A549 (cell line): ENCODE data around the gene SPPL2B. TPM values are rescaled to one million over a fixed set of nuclear protein-coding genes. Genes with fewer than 3 reads are reported as not detected.
A peak's percentile ranks its signal among the peaks of the same experiment; 100 is the strongest.

Experiments used
- ATAC-seq, 2 experiments: fragments of 200-7000 bp in 1 of 2; fragments of >200 bp in 1 of 2; cut with Nextera tagmentation in 1 of 2; cut with Tn5 transposase in 1 of 2; 3 replicates each; pipeline versions ENCODE4 v1.8.0 to v1.9.1; 2018 to 2020; ENCODE audit warnings: mild to moderate bottlenecking in 1 of 2, moderate library complexity in 1 of 2
- CTCF ChIA-PET: fragments of 300-600 bp; sonication (Branson Sonifier 250); formaldehyde crosslinking; extraction: SDS; loops from one replicate; lab custom pipeline; 2021; ENCODE audit warnings: antibody characterized with exemption, inconsistent platforms; lab: Yijun Ruan, JAX
- POLR2A ChIA-PET: fragments of 350-600 bp; formaldehyde crosslinking; extraction: SDS; loops from one replicate; lab custom pipeline; 2021; ENCODE audit warnings: antibody characterized with exemption, inconsistent platforms; lab: Yijun Ruan, JAX
- DNase-seq, 2 experiments: peaks; one replicate each; pipeline versions ENCODE4 v3.0.0 to v3.0.0-alpha.2; 2011 to 2016; ENCODE audit warnings: low read depth in 1 of 2, low spot score in 1 of 2
- FAIRE-seq: peaks from 2 replicates; lab custom pipeline; 2011; peaks lifted over from hg19 to GRCh38; lab: Jason Lieb, UNC
- H3K27ac ChIP-seq, 2 experiments: fragments of >200 bp; sonication (Bioruptor Twin); formaldehyde crosslinking; 3 replicates each; pipeline ENCODE4 v1.5.1; 2016 to 2017
- H3K4me1 ChIP-seq: fragments of >200 bp; sonication (Bioruptor Twin); formaldehyde crosslinking; 3 replicates; pipeline ENCODE4 v1.6.1; 2016
- H3K4me2 ChIP-seq: fragments of >200 bp; sonication (Bioruptor Twin); formaldehyde crosslinking; 3 replicates; pipeline ENCODE4 v1.6.1; 2016
- H3K4me3 ChIP-seq: fragments of >200 bp; sonication (Bioruptor Twin); formaldehyde crosslinking; 3 replicates; pipeline ENCODE4 v1.5.1; 2016
- H3K9me3 ChIP-seq: fragments of >200 bp; sonication (Bioruptor Twin); formaldehyde crosslinking; 3 replicates; pipeline ENCODE4 v1.6.1; 2016
- BHLHE40 ChIP-seq: IDR thresholded peaks from 2 replicates; pipeline ENCODE4 v1.6.1; 2012; ENCODE audit warnings: low read depth, low read length, inconsistent platforms
- CBX2 ChIP-seq: fragments of 200-600 bp; sonication (generic); IDR thresholded peaks from 2 replicates; pipeline ENCODE4 v1.6.1; 2016; ENCODE audit warnings: low read depth, mild to moderate bottlenecking, borderline replicate concordance
- CEBPB ChIP-seq, 2 experiments: fragments of >200 bp in 1 of 2; sonication (Bioruptor Twin) in 1 of 2; formaldehyde crosslinking in 1 of 2; IDR thresholded peaks; 2 replicates each; pipeline ENCODE4 v1.6.1; 2012 to 2016
- EHF ChIP-seq: fragments of 250-450 bp; sonication (Bioruptor Pico); IDR thresholded peaks from 2 replicates; pipeline ENCODE4 v1.5.0; 2020; ENCODE audit warnings: mild to moderate bottlenecking
- EHMT2 ChIP-seq: fragments of 200-600 bp; sonication (generic); IDR thresholded peaks from 2 replicates; pipeline ENCODE4 v1.6.1; 2016; ENCODE audit warnings: antibody characterized with exemption, low read depth, mild to moderate bottlenecking, moderate library complexity
- ELK1 ChIP-seq: fragments of 150-350 bp; IDR thresholded peaks from 2 replicates; pipeline ENCODE4 v1.6.1; 2014; ENCODE audit warnings: low read depth, mild to moderate bottlenecking, low read length
- FOSB ChIP-seq: fragments of 250-450 bp; sonication (Bioruptor Pico); IDR thresholded peaks from 2 replicates; pipeline ENCODE4 v1.5.0; 2020; ENCODE audit warnings: mild to moderate bottlenecking, moderate library complexity
- FOSL2 ChIP-seq, 2 experiments: fragments of 450-650 bp in 1 of 2; fragments of >200 bp in 1 of 2; sonication (Bioruptor Twin) in 1 of 2; formaldehyde crosslinking; IDR thresholded peaks; 2 replicates each; pipeline versions ENCODE4 v1.5.0 to v1.6.1; 2016 to 2020; ENCODE audit warnings: mild to moderate bottlenecking in 1 of 2, moderate library complexity in 1 of 2
- GATA3 ChIP-seq: IDR thresholded peaks from 2 replicates; pipeline ENCODE4 v1.6.1; 2012; ENCODE audit warnings: borderline replicate concordance
- HDAC2 ChIP-seq: fragments of 200-600 bp; sonication (generic); IDR thresholded peaks from 2 replicates; pipeline ENCODE4 v1.6.1; 2016
- HES2 ChIP-seq: fragments of >200 bp; sonication (Bioruptor Twin); formaldehyde crosslinking; IDR thresholded peaks from 2 replicates; pipeline ENCODE4 v1.6.1; 2016
- HEYL ChIP-seq: fragments of 250-450 bp; sonication (Bioruptor Pico); IDR thresholded peaks from 2 replicates; pipeline ENCODE4 v1.8.0; 2021; ENCODE audit warnings: mild to moderate bottlenecking, moderate library complexity
- HOXB5 ChIP-seq: fragments of 250-450 bp; sonication (Bioruptor Pico); IDR thresholded peaks from 2 replicates; pipeline ENCODE4 v1.5.0; 2020; ENCODE audit warnings: mild to moderate bottlenecking, moderate library complexity
- JUNB ChIP-seq: fragments of >200 bp; sonication (Bioruptor Twin); formaldehyde crosslinking; IDR thresholded peaks from 2 replicates; pipeline ENCODE4 v1.6.1; 2016
- KDM5A ChIP-seq: fragments of 200-600 bp; sonication (generic); IDR thresholded peaks from 2 replicates; pipeline ENCODE4 v1.6.1; 2016; ENCODE audit warnings: antibody characterized with exemption, mild to moderate bottlenecking
- MAFK ChIP-seq: fragments of 450-650 bp; IDR thresholded peaks from 2 replicates; pipeline ENCODE4 v1.6.1; 2014; ENCODE audit not compliant: partially characterized antibody
- MYC ChIP-seq: IDR thresholded peaks from 2 replicates; pipeline ENCODE4 v1.6.1; 2012; ENCODE audit warnings: mild to moderate bottlenecking, inconsistent platforms, low read length, improper control_type of control experiment, borderline replicate concordance
- NFE2L2 ChIP-seq: fragments of 150-350 bp; conservative IDR thresholded peaks from 2 replicates; pipeline ENCODE4 v1.6.1; 2014; ENCODE audit warnings: low read length
- NPAS2 ChIP-seq: fragments of 250-450 bp; sonication (Bioruptor Pico); IDR thresholded peaks from 2 replicates; pipeline ENCODE4 v1.8.0; 2022; ENCODE audit warnings: mild to moderate bottlenecking, moderate library complexity, borderline replicate concordance
- PBX3 ChIP-seq: IDR thresholded peaks from 2 replicates; pipeline ENCODE4 v1.6.1; 2012
- PHF8 ChIP-seq: fragments of 200-600 bp; sonication (generic); IDR thresholded peaks from 2 replicates; pipeline ENCODE4 v1.6.1; 2016; ENCODE audit warnings: low read depth, mild to moderate bottlenecking, antibody characterized with exemption, moderate library complexity, borderline replicate concordance
- POLR2AphosphoS2 ChIP-seq: conservative IDR thresholded peaks from 2 replicates; pipeline ENCODE4 v1.6.1; 2012; ENCODE audit warnings: low read length, improper control_type of control experiment, inconsistent platforms
- RAD21 ChIP-seq, 2 experiments: fragments of >200 bp in 1 of 2; sonication (Bioruptor Twin) in 1 of 2; formaldehyde crosslinking in 1 of 2; IDR thresholded peaks in 1 of 2; conservative IDR thresholded peaks in 1 of 2; 2 replicates in 1 of 2; 3 replicates in 1 of 2; pipeline ENCODE4 v1.6.1; 2012 to 2018; ENCODE audit warnings: inconsistent platforms in 1 of 2
- RNF2 ChIP-seq: fragments of 200-600 bp; sonication (generic); IDR thresholded peaks from 2 replicates; pipeline ENCODE4 v1.6.1; 2016; ENCODE audit warnings: low read depth, mild to moderate bottlenecking, antibody characterized with exemption, moderate library complexity, borderline replicate concordance
- SMC3 ChIP-seq: fragments of >200 bp; sonication (Bioruptor Twin); formaldehyde crosslinking; IDR thresholded peaks from 3 replicates; pipeline ENCODE4 v1.6.1; 2018; ENCODE audit warnings: inconsistent platforms
- SREBF2 ChIP-seq: fragments of 450-650 bp; IDR thresholded peaks from 2 replicates; pipeline ENCODE4 v1.6.1; 2014; ENCODE audit warnings: mild to moderate bottlenecking, moderate library complexity
- ZC3H11A ChIP-seq: fragments of 450-650 bp; IDR thresholded peaks from 2 replicates; pipeline ENCODE4 v1.6.1; 2014; ENCODE audit warnings: antibody characterized with exemption, mild to moderate bottlenecking
- ZSCAN20 ChIP-seq: fragments of 250-450 bp; sonication (Bioruptor Pico); IDR thresholded peaks from 2 replicates; pipeline ENCODE4 v1.8.0; 2022; ENCODE audit warnings: mild to moderate bottlenecking, moderate library complexity
- WGBS: methylation state at CpG from one replicate; pipeline ENCODE4 v1.1.6; 2017; ENCODE audit errors: missing lambda C conversion rate; 5-methylcytosine and 5-hydroxymethylcytosine counted together
- polyA plus RNA-seq, 4 experiments: library from polyadenylated mRNA; depleted of rRNA in 3 of 4; stranded (reverse); fragments of >200 nt; fragmentation: RNase III in 1 of 4; extraction: RNeasy Plus Mini Kit Qiagen cat#74134 plus additional on column Dnase treatment in 1 of 4; gene quantifications; 2 replicates in 3 of 4; 3 replicates in 1 of 4; pipeline ENCODE4 v1.2.3, GENCODE V29; 2011 to 2017

SPPL2B gene
- polyA plus RNA-seq, 2 of the 4 experiments (the other 2 are of a cell fraction) = 11.3 to 36.5 TPM

- no peak overlapping the region for H3K27ac ChIP-seq
- CTCF ChIA-PET = interaction anchor here (0.5 to 1.1 kb wide), 2 partner anchors 49 to 88 kb away, joined by 3 read pairs; no protein-coding TSS in a partner anchor
- TF ChIP-seq FOSB (no peak), ELK1 (no peak), SREBF2 (no peak), HOXB5 (CRISPR knock-in tag) (no peak), POLR2AphosphoS2 (no peak)
- 32% methylated on average over 3 of the region's 15 CpGs for WGBS
- H3K4me1 ChIP-seq = 0 out of 3 replicates have a peak, but pooled peaks cover 4% of the 10 kb centered on the region
- FAIRE-seq = no peak
- no peak for DNase-seq
- no peak overlapping the region for H3K4me2 ChIP-seq
- no peak overlapping the region for H3K4me3 ChIP-seq
- H3K9me3 ChIP-seq = no peaks in the 10 kb centered on the region
- ATAC-seq = no peak
- POLR2A ChIA-PET = no interaction called here
Observed at GRCh38 chr19:2362970-2363300, 34.5 kb downstream of the SPPL2B start.

GRCh38 chr19:2363419-2363818 lies 34.9 kb downstream of the SPPL2B start:
- ChIA-PET POLR2A (no interaction called here), CTCF (interaction anchor here (1.1 kb wide), 1 partner anchor 89 kb away, joined by 3 read pairs; no protein-coding TSS in a partner anchor)
- Histone ChIP-seq H3K4me1 (0 out of 3 replicates have a peak, but pooled peaks cover 4% of the 10 kb centered on the region), H3K4me2 (no peak overlapping the region), H3K4me3 (no peak overlapping the region), H3K9me3 (no peaks in the 10 kb centered on the region), H3K27ac (no peak overlapping the region)
- no peak for TF ChIP-seq FOSB
- TF ChIP-seq MAFK = no peak
- no peak for TF ChIP-seq SMC3
- no peak for TF ChIP-seq NPAS2 (CRISPR knock-in tag)
- no peak for TF ChIP-seq ZC3H11A
- no peak for TF ChIP-seq NFE2L2
- TF ChIP-seq ELK1 = no peak
- no peak for TF ChIP-seq EHMT2
- TF ChIP-seq RNF2 = no peak
- no peak for TF ChIP-seq MYC
- TF ChIP-seq HEYL (CRISPR knock-in tag) = no peak
- no peak for TF ChIP-seq POLR2AphosphoS2
- TF ChIP-seq HOXB5 (CRISPR knock-in tag) = no peak
- TF ChIP-seq BHLHE40 = no peak
- TF ChIP-seq RAD21 (conservative IDR thresholded peaks at IDR 0.05 in 1 of 2, IDR thresholded peaks at IDR 0.05 in 1 of 2) = no peak
- TF ChIP-seq PHF8 = no peak
- FAIRE-seq = no peak
- no peak for DNase-seq
- peak in 1 of 2 experiments; percentile 14; a peak in 1 of 6 replicates for ATAC-seq
- WGBS = 58% methylated on average over 11 of the region's 17 CpGs

GRCh38 chr19:2365201-2365970 lies 36.9 kb downstream of the SPPL2B start:
- H3K4me1 ChIP-seq = 0 out of 3 replicates have a peak, but pooled peaks cover 4% of the 10 kb centered on the region
- TF ChIP-seq NFE2L2 (no peak), EHF (CRISPR knock-in tag) (no peak), FOSB (no peak), FOSL2 (IDR thresholded peaks at IDR 0.05) (no peak), FOSL2 (CRISPR knock-in tag; IDR thresholded peaks at IDR 0.05) (no peak), MYC (no peak), GATA3 (no peak), CBX2 (no peak), HES2 (no peak), KDM5A (no peak), BHLHE40 (no peak), JUNB (no peak), ZSCAN20 (no peak), CEBPB (IDR thresholded peaks at IDR 0.05) (no peak), PBX3 (no peak), HDAC2 (no peak)
- TF ChIP-seq, all 56 proteins: peak for 0
- ChIA-PET CTCF (interaction anchor here (1.5 kb wide), 1 partner anchor 12 kb away, joined by 5 read pairs; no protein-coding TSS in a partner anchor), POLR2A (no interaction called here)
- Histone ChIP-seq H3K9me3 (no peaks in the 10 kb centered on the region), H3K4me2 (no peak overlapping the region), H3K27ac (no peak overlapping the region), H3K4me3 (no peak overlapping the region)
- ATAC-seq (no peak), DNase-seq (no peak), FAIRE-seq (no peak)
- WGBS = 74% methylated on average over 10 of the region's 10 CpGs
